Lower lobe of right lung (tissue), 2 donors: Measurements from ENCODE around the gene CA12. TPM values are rescaled to one million over a fixed set of nuclear protein-coding genes. Genes with fewer than 3 reads are reported as not detected.

ENCODE experiments used
- ATAC-seq, 2 donors: fragments of 200-7000 bp; cut with Tn5 transposase; one replicate each; pipeline ENCODE4 v1.9.1; 2020 to 2022; ENCODE audit warnings: mild to moderate bottlenecking in 2 of 2, moderate library complexity in 2 of 2
- DNase-seq: peaks from one replicate; pipeline ENCODE4 v3.0.0-alpha.2; 2020
- H3K27ac ChIP-seq: fragments of 200-600 bp; one replicate; pipeline ENCODE4 v1.8.0; 2022
- H3K27me3 ChIP-seq: fragments of 200-600 bp; one replicate; pipeline ENCODE4 v1.8.0; 2022; ENCODE audit warnings: low read depth
- H3K36me3 ChIP-seq: fragments of 200-600 bp; one replicate; pipeline ENCODE4 v1.8.0; 2022; ENCODE audit warnings: mild to moderate bottlenecking
- H3K4me1 ChIP-seq: fragments of 200-600 bp; one replicate; pipeline ENCODE4 v1.8.0; 2022
- H3K4me3 ChIP-seq: fragments of 200-600 bp; one replicate; pipeline ENCODE4 v1.8.0; 2022; ENCODE audit warnings: mild to moderate bottlenecking
- H3K9me3 ChIP-seq: fragments of 200-600 bp; one replicate; pipeline ENCODE4 v1.8.0; 2022
- CTCF ChIP-seq: fragments of 200-600 bp; IDR thresholded peaks from one replicate; pipeline ENCODE4 v1.8.0; 2022; ENCODE audit warnings: antibody characterized with exemption, mild to moderate bottlenecking
- intact Hi-C: fragments of 100-400 bp; cut with DNase I; formaldehyde crosslinking; loops from one replicate; pipeline ENCODE4 v1.11.0; 2022
- total RNA-seq: library from RNA; stranded (reverse); fragmentation: NEBNext Ultra II Directional; extraction: Animal tissue kit (Norgen Biotek cat#: 25700); gene quantifications from one replicate; pipeline ENCODE4 v1.2.1, GENCODE V29; 2021
- donor health status: DM: no; HTN: yes; CAD: no; lungs with severe emphysema.

CA12 gene
- total RNA-seq, 1 donor from 2014 or later = 4.9 TPM

- Histone ChIP-seq H3K4me3 (no peak overlapping the region), H3K36me3 (no peaks in the 10 kb centered on the region), H3K9me3 (no peaks in the 10 kb centered on the region), H3K27ac (no peak overlapping the region), H3K27me3 (peaks cover 44% of the 10 kb centered on the region), H3K4me1 (peaks cover 27% of the 10 kb centered on the region)
- ATAC-seq (no peak), DNase-seq (no peak)
- intact Hi-C loops = no loop called here
- TF ChIP-seq CTCF = no peak
These were observed 2.0 kb downstream of the CA12 start for GRCh38 chr15:63379492-63380150.

GRCh38 chr15:63378946-63379345 is 2.7 kb downstream of the CA12 start:
- ATAC-seq (no peak), DNase-seq (no peak)
- TF ChIP-seq CTCF = no peak
- intact Hi-C loops = no loop called here
- Histone ChIP-seq H3K36me3 (no peaks in the 10 kb centered on the region), H3K9me3 (no peaks in the 10 kb centered on the region), H3K4me1 (peaks cover 33% of the 10 kb centered on the region), H3K27me3 (peaks cover 44% of the 10 kb centered on the region), H3K27ac (no peak overlapping the region), H3K4me3 (no peak overlapping the region)

- Histone ChIP-seq H3K27ac (no peak overlapping the region), H3K4me1 (peaks cover 25% of the 10 kb centered on the region), H3K9me3 (no peaks in the 10 kb centered on the region)
These were observed 6.7 kb downstream of the CA12 start for GRCh38 chr15:63374686-63375520.

GRCh38 chr15:63373866-63374548 is 7.6 kb downstream of the CA12 start:
- no peak for DNase-seq
- Histone ChIP-seq H3K9me3 (no peaks in the 10 kb centered on the region), H3K36me3 (no peaks in the 10 kb centered on the region), H3K4me3 (no peak overlapping the region), H3K4me1 (peaks cover 25% of the 10 kb centered on the region), H3K27me3 (peaks cover 4% of the 10 kb centered on the region), H3K27ac (no peak overlapping the region)
- no peak for TF ChIP-seq CTCF
- intact Hi-C loops = no loop called here
- ATAC-seq = no peak

More at GRCh38 chr15:63374686-63375520, 6.7 kb downstream of the CA12 start:
- H3K4me3 ChIP-seq = no peak overlapping the region
- peak; percentile 73 to 74 for ATAC-seq
- no peaks in the 10 kb centered on the region for H3K36me3 ChIP-seq
- peak; percentile 71 for DNase-seq
- intact Hi-C loops = no loop called here
- H3K27me3 ChIP-seq = peaks cover 12% of the 10 kb centered on the region
- no peak for TF ChIP-seq CTCF

GRCh38 chr15:63373330-63373729 is 8.3 kb downstream of the CA12 start:
- no peaks in the 10 kb centered on the region for H3K36me3 ChIP-seq
- H3K4me3 ChIP-seq = no peak overlapping the region
- intact Hi-C loops = no loop called here
- H3K4me1 ChIP-seq = peaks cover 25% of the 10 kb centered on the region
- DNase-seq (no peak), ATAC-seq (no peak)
- no peaks in the 10 kb centered on the region for H3K9me3 ChIP-seq
- TF ChIP-seq CTCF = no peak
- H3K27ac ChIP-seq = no peak overlapping the region
- H3K27me3 ChIP-seq = peaks cover 4% of the 10 kb centered on the region
